ENCODE results near the gene NPHP4.

Gene NPHP4

DNA sequence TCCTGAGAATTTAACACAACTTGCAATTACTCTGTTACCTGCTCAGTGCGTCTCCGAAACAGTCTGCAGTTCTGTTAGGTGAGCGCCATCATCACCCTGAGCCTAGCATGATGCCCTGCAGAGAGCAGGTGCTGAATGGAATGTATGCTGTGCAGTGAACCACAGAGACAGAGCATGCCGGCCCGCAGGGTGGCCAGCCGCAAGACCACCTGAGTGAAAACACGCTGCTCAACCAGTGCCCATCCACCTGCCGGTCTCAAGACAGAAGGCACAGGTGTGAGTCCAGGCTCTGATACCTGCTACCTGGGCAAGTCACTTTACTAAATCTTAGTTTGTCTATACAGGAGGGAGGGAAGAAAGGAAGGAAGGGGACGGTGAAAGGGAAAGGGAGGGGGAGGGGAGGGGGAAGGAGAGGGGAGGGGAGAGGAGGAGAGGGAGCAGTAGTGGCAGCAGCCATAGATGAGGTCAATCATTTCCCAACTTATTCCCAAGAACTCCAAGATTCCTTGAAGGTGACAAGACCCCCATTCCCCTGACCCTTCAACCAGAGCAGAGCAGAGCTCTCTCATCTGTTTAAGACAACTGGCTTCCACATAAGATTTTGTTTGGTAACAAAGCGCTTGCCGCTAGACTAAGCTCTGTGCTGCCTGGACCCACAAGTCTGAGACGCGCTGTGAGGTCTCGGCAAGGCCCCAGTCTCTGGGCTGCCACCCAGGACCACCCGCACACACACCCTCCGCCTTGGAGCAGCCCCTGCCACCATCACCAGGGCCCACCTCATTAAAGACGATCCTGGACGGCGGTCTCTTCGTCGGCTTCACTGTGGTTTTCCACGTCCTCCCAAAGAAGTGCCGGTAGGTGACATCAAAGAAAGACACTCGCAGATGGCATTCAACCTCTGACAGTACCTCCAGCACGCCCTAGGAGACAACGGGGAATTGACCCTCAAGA lies 14.5 kb downstream of the NPHP4 start:
- Histone ChIP-seq H3K36me3 (ENCODE audit: insufficient read depth, low read length) (no peaks in the 10 kb centered on the region), H3K9ac (ENCODE audit: insufficient read length) (no peak overlapping the region), H3K27ac (no peak overlapping the region), H3K9me3 (ENCODE audit: low read depth, low read length) (no peaks in the 10 kb centered on the region), H3K4me3 (no peak overlapping the region)
- no peak for TF ChIP-seq EZH2 (IDR thresholded peaks at IDR 0.05)
- no peak for TF ChIP-seq FOXP2 (optimal IDR thresholded peaks at IDR 0.05; ENCODE audit: control extremely low read depth, extremely low read length, insufficient read depth)
- no peak for TF ChIP-seq POLR2AphosphoS5 (IDR thresholded peaks at IDR 0.05; ENCODE audit: borderline replicate concordance, low read depth, low read length)
- no peak for DNase-seq (ENCODE audit: low read depth, low spot score)

DNA sequence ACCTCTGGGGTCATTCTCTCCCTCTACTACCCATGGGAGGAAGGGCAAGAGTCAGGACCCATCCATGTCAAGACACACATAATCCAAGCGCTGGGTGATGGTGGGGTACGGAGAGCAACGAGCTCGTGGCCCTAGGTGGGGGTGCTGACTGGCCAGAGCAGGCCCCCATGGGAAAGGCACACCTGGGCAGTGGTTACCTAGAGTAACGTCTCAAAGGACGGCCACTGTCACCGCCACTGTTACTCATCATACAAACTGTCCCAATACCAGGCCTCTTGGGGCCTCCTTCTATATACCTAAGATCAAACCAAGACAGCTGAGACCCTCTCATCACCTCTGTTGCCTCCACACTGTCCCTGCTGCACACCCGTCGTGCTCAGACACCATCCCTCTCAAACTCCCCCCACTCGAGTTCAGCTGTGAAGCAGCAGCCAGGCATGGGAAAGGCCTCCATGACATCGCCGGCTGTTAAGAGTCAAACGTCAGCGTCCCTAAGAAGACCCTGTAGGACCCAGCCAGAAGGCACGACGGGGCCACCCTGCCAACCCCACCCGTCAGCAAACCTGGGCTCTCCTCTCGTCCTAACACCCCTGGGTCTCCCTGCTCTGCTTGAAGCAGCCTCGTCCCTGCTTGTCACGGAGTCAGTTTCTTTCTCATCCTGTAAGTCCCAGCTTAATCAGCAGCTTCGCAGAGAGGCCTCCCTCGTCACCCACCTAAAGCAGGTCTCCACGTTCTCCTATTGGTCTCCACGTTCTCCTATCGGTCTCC lies 15.3 kb downstream of the NPHP4 start:
- no peak for DNase-seq (ENCODE audit: low read depth, low spot score)
- TF ChIP-seq FOXP2 (optimal IDR thresholded peaks at IDR 0.05; ENCODE audit: control extremely low read depth, extremely low read length, insufficient read depth), result no peak
- TF ChIP-seq EZH2 (IDR thresholded peaks at IDR 0.05), result no peak
- TF ChIP-seq POLR2AphosphoS5 (IDR thresholded peaks at IDR 0.05; ENCODE audit: borderline replicate concordance, low read depth, low read length), result no peak
- Histone ChIP-seq H3K36me3 (ENCODE audit: insufficient read depth, low read length) (no peaks in the 10 kb centered on the region), H3K27ac (no peak overlapping the region), H3K4me3 (no peak overlapping the region), H3K9ac (ENCODE audit: insufficient read length) (no peak overlapping the region), H3K9me3 (ENCODE audit: low read depth, low read length) (no peaks in the 10 kb centered on the region)

DNA sequence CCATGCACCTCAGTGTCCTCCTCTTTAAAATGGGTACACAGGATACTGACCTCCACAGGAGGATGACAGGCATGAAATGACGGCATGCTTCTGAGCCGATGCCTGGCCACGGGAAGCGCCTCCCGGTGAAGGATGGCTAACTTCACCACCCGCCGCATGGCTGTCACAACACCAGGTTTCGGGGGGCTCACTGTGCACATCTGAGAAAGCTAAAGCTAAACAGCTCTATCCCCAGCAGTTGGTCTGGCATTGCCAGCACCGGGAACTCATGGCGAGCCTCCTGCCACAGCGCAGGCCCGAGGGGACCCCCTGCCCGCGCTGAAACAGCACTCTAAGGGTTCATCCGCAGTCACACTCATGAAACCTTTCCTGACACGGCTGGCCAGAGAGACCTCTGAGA lies 16.0 kb downstream of the NPHP4 start:
- no peaks in the 10 kb centered on the region for H3K9me3 ChIP-seq (ENCODE audit: low read depth, low read length)
- no peak for DNase-seq (ENCODE audit: low read depth, low spot score)
- H3K4me3 ChIP-seq, result no peak overlapping the region
- no peak overlapping the region for H3K9ac ChIP-seq (ENCODE audit: insufficient read length)
- no peak overlapping the region for H3K27ac ChIP-seq
- no peaks in the 10 kb centered on the region for H3K36me3 ChIP-seq (ENCODE audit: insufficient read depth, low read length)
- TF ChIP-seq POLR2AphosphoS5 (IDR thresholded peaks at IDR 0.05; ENCODE audit: borderline replicate concordance, low read depth, low read length) (no peak), EZH2 (IDR thresholded peaks at IDR 0.05) (no peak), FOXP2 (optimal IDR thresholded peaks at IDR 0.05; ENCODE audit: control extremely low read depth, extremely low read length, insufficient read depth) (no peak)

DNA sequence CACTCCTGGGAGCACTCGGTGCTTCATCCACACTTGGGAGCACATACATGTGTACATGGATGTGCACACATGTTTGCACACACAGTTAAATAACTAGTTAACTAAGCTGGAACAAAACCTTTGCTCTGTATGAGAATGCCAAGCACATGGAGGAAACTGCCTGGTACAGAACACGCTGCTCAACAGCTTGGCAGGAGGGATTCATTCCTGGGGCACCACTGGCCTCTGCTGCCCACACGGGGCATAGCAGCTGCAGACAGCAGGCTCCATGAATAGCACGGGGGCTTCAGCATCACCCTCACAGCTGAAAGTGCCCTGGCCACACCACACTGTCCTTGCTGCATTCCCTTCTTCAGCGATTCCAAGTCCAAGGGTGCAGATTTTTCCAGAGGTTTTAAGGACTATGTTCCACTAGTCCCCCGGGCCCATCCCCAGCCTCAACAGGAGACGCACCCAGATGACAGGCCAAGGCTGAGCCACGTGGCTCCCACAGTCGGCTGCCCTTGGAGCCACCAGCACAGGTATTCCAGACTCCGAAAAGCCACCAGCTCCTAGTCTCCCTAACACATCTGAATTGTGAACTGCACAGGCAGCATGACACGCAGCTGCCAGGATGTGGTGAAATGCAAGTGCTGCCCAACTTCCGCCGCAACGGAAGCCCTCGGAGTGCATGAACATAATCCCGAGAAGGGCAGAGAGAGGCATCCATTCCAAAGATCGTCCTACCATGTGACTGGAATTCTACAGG lies 16.9 kb downstream of the NPHP4 start:
- Histone ChIP-seq H3K9me3 (ENCODE audit: low read depth, low read length) (no peaks in the 10 kb centered on the region), H3K27ac (no peak overlapping the region), H3K4me3 (no peak overlapping the region), H3K9ac (ENCODE audit: insufficient read length) (no peak overlapping the region), H3K36me3 (ENCODE audit: insufficient read depth, low read length) (no peaks in the 10 kb centered on the region)
- no peak for DNase-seq (ENCODE audit: low read depth, low spot score)
- TF ChIP-seq POLR2AphosphoS5 (IDR thresholded peaks at IDR 0.05; ENCODE audit: borderline replicate concordance, low read depth, low read length) (no peak), EZH2 (IDR thresholded peaks at IDR 0.05) (no peak), FOXP2 (optimal IDR thresholded peaks at IDR 0.05; ENCODE audit: control extremely low read depth, extremely low read length, insufficient read depth) (no peak)

DNA sequence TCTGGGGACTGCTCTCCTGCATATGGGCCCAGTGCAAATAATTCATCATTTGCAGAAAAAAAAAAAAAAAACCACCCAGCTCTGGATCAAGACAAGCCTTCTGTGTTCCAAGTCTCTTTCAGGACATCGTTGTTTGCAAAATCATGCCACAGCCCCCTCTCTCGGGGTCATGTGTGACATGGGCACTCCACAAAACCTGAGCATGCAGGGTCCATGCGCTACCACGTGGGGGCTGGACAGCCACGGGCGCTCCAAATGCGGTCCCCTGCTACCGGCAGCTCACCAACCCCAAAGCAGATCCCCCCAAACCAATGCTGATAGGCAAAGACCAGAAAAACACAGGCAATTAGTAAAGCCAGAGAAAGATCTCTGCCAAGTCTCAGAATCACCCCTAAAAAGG lies 17.6 kb downstream of the NPHP4 start:
- Histone ChIP-seq H3K4me3 (no peak overlapping the region), H3K9ac (ENCODE audit: insufficient read length) (no peak overlapping the region), H3K9me3 (ENCODE audit: low read depth, low read length) (no peaks in the 10 kb centered on the region), H3K27ac (no peak overlapping the region), H3K36me3 (ENCODE audit: insufficient read depth, low read length) (no peaks in the 10 kb centered on the region)
- no peak for TF ChIP-seq FOXP2 (optimal IDR thresholded peaks at IDR 0.05; ENCODE audit: control extremely low read depth, extremely low read length, insufficient read depth)
- TF ChIP-seq EZH2 (IDR thresholded peaks at IDR 0.05), result no peak
- no peak for TF ChIP-seq POLR2AphosphoS5 (IDR thresholded peaks at IDR 0.05; ENCODE audit: borderline replicate concordance, low read depth, low read length)
- DNase-seq (ENCODE audit: low read depth, low spot score), result no peak

DNA sequence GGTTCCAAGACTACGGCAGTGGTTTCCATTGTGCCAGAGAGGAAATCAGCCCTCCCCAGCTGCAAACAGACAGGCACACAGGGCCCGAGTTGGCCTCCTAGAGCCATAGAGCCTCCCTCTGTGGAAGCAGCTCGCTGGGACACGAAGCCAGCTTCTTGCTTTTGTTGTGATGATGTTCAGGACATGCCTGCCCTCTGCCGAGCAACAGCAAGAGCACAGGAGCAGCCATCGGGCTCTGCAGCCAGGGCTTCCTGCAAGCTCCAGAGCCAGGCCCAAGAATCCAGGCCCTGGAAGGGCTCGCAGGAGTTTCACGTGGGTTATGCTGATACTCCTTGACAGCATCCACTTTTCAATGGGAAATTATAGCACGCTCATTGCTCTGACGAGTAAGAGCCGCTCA lies 18.5 kb downstream of the NPHP4 start:
- TF ChIP-seq POLR2AphosphoS5 (IDR thresholded peaks at IDR 0.05; ENCODE audit: borderline replicate concordance, low read depth, low read length), result no peak
- no peak for TF ChIP-seq FOXP2 (optimal IDR thresholded peaks at IDR 0.05; ENCODE audit: control extremely low read depth, extremely low read length, insufficient read depth)
- TF ChIP-seq EZH2 (IDR thresholded peaks at IDR 0.05), result no peak
- no peak overlapping the region for H3K27ac ChIP-seq
- H3K36me3 ChIP-seq (ENCODE audit: insufficient read depth, low read length), result no peaks in the 10 kb centered on the region
- no peak overlapping the region for H3K9ac ChIP-seq (ENCODE audit: insufficient read length)
- no peak overlapping the region for H3K4me3 ChIP-seq
- DNase-seq (ENCODE audit: low read depth, low spot score), result no peak
- no peaks in the 10 kb centered on the region for H3K9me3 ChIP-seq (ENCODE audit: low read depth, low read length)

DNA sequence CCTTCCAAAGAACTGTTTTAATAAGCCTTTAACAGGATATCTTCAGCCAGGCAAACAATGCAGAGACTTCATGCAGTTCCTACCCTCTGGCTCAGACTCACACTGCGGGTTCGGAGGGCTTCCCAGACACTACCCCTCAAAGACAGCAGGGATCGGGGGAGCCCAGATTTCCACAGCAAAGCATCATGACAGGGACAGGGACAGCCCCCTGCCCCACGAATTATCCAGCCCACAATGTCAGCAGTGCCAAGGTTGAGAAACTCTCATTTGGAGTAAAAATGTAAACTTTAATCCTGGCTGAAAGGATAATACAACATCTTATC lies 20.1 kb downstream of the NPHP4 start:
- DNase-seq (ENCODE audit: low read depth, low spot score), result no peak
- Histone ChIP-seq H3K27ac (no peak overlapping the region), H3K9ac (ENCODE audit: insufficient read length) (no peak overlapping the region), H3K4me3 (no peak overlapping the region), H3K9me3 (ENCODE audit: low read depth, low read length) (no peaks in the 10 kb centered on the region), H3K36me3 (ENCODE audit: insufficient read depth, low read length) (no peaks in the 10 kb centered on the region)
- TF ChIP-seq EZH2 (IDR thresholded peaks at IDR 0.05) (no peak), FOXP2 (optimal IDR thresholded peaks at IDR 0.05; ENCODE audit: control extremely low read depth, extremely low read length, insufficient read depth) (no peak), POLR2AphosphoS5 (IDR thresholded peaks at IDR 0.05; ENCODE audit: borderline replicate concordance, low read depth, low read length) (no peak)

Data from SK-N-MC (cell line).